ENCODE results near the gene ANKDD1B. TPM values are rescaled to one million over a fixed set of nuclear protein-coding genes. Genes with fewer than 3 reads are reported as not detected.

The ANKDD1B gene
- total RNA-seq, 4 donors from 2014 or later, result 1.1 TPM; not detected in 3

GRCh38 chr5:75659791-75660450 lies 48.7 kb downstream of the ANKDD1B start:
- no peak overlapping the region for H3K4me3 ChIP-seq
- H3K36me3 ChIP-seq, result no peaks in the 10 kb centered on the region
- intact Hi-C loops (cut with DNase I; ENCODE audit: low total_unique reads) (no loop called here), in situ Hi-C loops (cut with MboI; ENCODE audit: low sequenced_read_pairs in 4 of 4) (loop anchor here in 1 of 4 donors (25.0 kb wide), 1 partner anchor 423 kb away; the partner anchor contains the start of gene ANKRD31)
- H3K4me1 ChIP-seq, result no peaks in the 10 kb centered on the region
- H3K27ac ChIP-seq, result no peak overlapping the region
- DNase-seq, result no peak
- TF ChIP-seq CTCF (IDR thresholded peaks at IDR 0.05 in 4 of 5, conservative IDR thresholded peaks at IDR 0.05 in 1 of 5) (no peak), POLR2A (IDR thresholded peaks at IDR 0.05) (no peak)
- H3K27me3 ChIP-seq, result no peaks in the 10 kb centered on the region
- no peak for ATAC-seq
- H3K9me3 ChIP-seq, result no peaks in the 10 kb centered on the region

- Histone ChIP-seq H3K27me3 (no peaks in the 10 kb centered on the region), H3K9me3 (no peaks in the 10 kb centered on the region), H3K4me3 (no peak overlapping the region), H3K4me1 (no peaks in the 10 kb centered on the region), H3K36me3 (no peaks in the 10 kb centered on the region), H3K27ac (no peak overlapping the region)
- intact Hi-C loops (cut with DNase I; ENCODE audit: low total_unique reads), result no loop called here
- in situ Hi-C loops (cut with MboI; ENCODE audit: low sequenced_read_pairs in 4 of 4), result loop anchor here in 1 of 4 donors (25.0 kb wide), 1 partner anchor 424 kb away; the partner anchor contains the start of gene ANKRD31
- DNase-seq (no peak), ATAC-seq (no peak)
- TF ChIP-seq CTCF (IDR thresholded peaks at IDR 0.05 in 4 of 5, conservative IDR thresholded peaks at IDR 0.05 in 1 of 5), result no peak
- no peak for TF ChIP-seq POLR2A (IDR thresholded peaks at IDR 0.05)
Measured at GRCh38 chr5:75660678-75661465, 49.6 kb downstream of the ANKDD1B start.

GRCh38 chr5:75662061-75662460 lies 50.8 kb downstream of the ANKDD1B start:
- in situ Hi-C loops (cut with MboI; ENCODE audit: low sequenced_read_pairs in 4 of 4), result loop anchor here in 1 of 4 donors (25.0 kb wide), 1 partner anchor 425 kb away; the partner anchor contains the start of gene ANKRD31
- Histone ChIP-seq H3K27me3 (no peaks in the 10 kb centered on the region), H3K9me3 (no peaks in the 10 kb centered on the region), H3K4me1 (no peaks in the 10 kb centered on the region), H3K27ac (no peak overlapping the region), H3K36me3 (no peaks in the 10 kb centered on the region), H3K4me3 (no peak overlapping the region)
- DNase-seq, result no peak
- intact Hi-C loops (cut with DNase I; ENCODE audit: low total_unique reads), result no loop called here
- ATAC-seq, result no peak
- TF ChIP-seq POLR2A (IDR thresholded peaks at IDR 0.05), result no peak
- no peak for TF ChIP-seq CTCF (IDR thresholded peaks at IDR 0.05 in 4 of 5, conservative IDR thresholded peaks at IDR 0.05 in 1 of 5)

GRCh38 chr5:75663579-75664284 lies 52.5 kb downstream of the ANKDD1B start:
- H3K27ac ChIP-seq, result no peak overlapping the region
- H3K4me3 ChIP-seq, result no peak overlapping the region
- intact Hi-C loops (cut with DNase I; ENCODE audit: low total_unique reads) (no loop called here), in situ Hi-C loops (cut with MboI; ENCODE audit: low sequenced_read_pairs in 4 of 4) (loop anchor here in 1 of 4 donors (25.0 kb wide), 1 partner anchor 426 kb away; the partner anchor contains the start of gene ANKRD31)
- no peaks in the 10 kb centered on the region for H3K36me3 ChIP-seq
- no peaks in the 10 kb centered on the region for H3K27me3 ChIP-seq
- H3K9me3 ChIP-seq, result no peaks in the 10 kb centered on the region
- TF ChIP-seq POLR2A (IDR thresholded peaks at IDR 0.05), result no peak
- TF ChIP-seq CTCF (IDR thresholded peaks at IDR 0.05 in 4 of 5, conservative IDR thresholded peaks at IDR 0.05 in 1 of 5), result no peak
- no peak for DNase-seq
- H3K4me1 ChIP-seq, result no peaks in the 10 kb centered on the region
- no peak for ATAC-seq

Data from gastrocnemius medialis (tissue), 4 donors.